ENCODE results near the gene ARHGAP15. TPM values are rescaled to one million over a fixed set of nuclear protein-coding genes. Genes with fewer than 3 reads are reported as not detected.

Gene ARHGAP15
- total and polyA plus RNA-seq, 12 donors, result 4.7 to 33.8 (median 10.4) TPM

- DNase-seq, result no peak
Measured at GRCh38 chr2:143649226-143649740, 520.1 kb downstream of the ARHGAP15 start.

GRCh38 chr2:143652692-143653091 lies 523.5 kb downstream of the ARHGAP15 start:
- intact Hi-C loops (cut with DNase I), result no loop called here
- TF ChIP-seq POLR2A (IDR thresholded peaks at IDR 0.05), result no peak
- TF ChIP-seq CTCF (IDR thresholded peaks at IDR 0.05), result no peak
- Histone ChIP-seq H3K27me3 (no peaks in the 10 kb centered on the region), H3K36me3 (replicated peaks in 1 of 2) (no peaks in the 10 kb centered on the region), H3K9me3 (replicated peaks in 1 of 3) (no peaks in the 10 kb centered on the region), H3K4me1 (replicated peaks in 1 of 2) (no peaks in the 10 kb centered on the region), H3K4me3 (no peak overlapping the region), H3K27ac (no peak overlapping the region)
- no peak for DNase-seq

More at GRCh38 chr2:143649226-143649740, 520.1 kb downstream of the ARHGAP15 start:
- no peak overlapping the region for H3K4me3 ChIP-seq
- no peaks in the 10 kb centered on the region for H3K36me3 ChIP-seq (replicated peaks in 1 of 2)
- intact Hi-C loops (cut with DNase I), result no loop called here
- 82 to 89% (median 87%) methylated on average over 4 of the region's 4 CpGs for WGBS, 4 donors
- H3K27me3 ChIP-seq, result no peaks in the 10 kb centered on the region
- H3K9me3 ChIP-seq (replicated peaks in 1 of 3), result no peaks in the 10 kb centered on the region
- no peak for TF ChIP-seq CTCF (IDR thresholded peaks at IDR 0.05)
- TF ChIP-seq POLR2A (IDR thresholded peaks at IDR 0.05), result no peak
- no peaks in the 10 kb centered on the region for H3K4me1 ChIP-seq (replicated peaks in 1 of 2)
- H3K27ac ChIP-seq, result no peak overlapping the region

- Histone ChIP-seq H3K27ac (no peak overlapping the region), H3K4me3 (no peak overlapping the region), H3K36me3 (replicated peaks in 1 of 2) (no peaks in the 10 kb centered on the region), H3K27me3 (no peaks in the 10 kb centered on the region), H3K9me3 (replicated peaks in 1 of 3) (no peaks in the 10 kb centered on the region), H3K4me1 (replicated peaks in 1 of 2) (no peaks in the 10 kb centered on the region)
- WGBS, 4 donors, result 89 to 94% (median 92%) methylated on average over 2 of the region's 2 CpGs
- intact Hi-C loops (cut with DNase I), result no loop called here
- DNase-seq, result no peak
- TF ChIP-seq CTCF (IDR thresholded peaks at IDR 0.05) (no peak), POLR2A (IDR thresholded peaks at IDR 0.05) (no peak)
Measured at GRCh38 chr2:143668234-143668633, 539.0 kb downstream of the ARHGAP15 start.

GRCh38 chr2:143674051-143674450 lies 544.8 kb downstream of the ARHGAP15 start:
- intact Hi-C loops (cut with DNase I), result no loop called here
- H3K4me1 ChIP-seq (replicated peaks in 1 of 2), result no peaks in the 10 kb centered on the region
- no peaks in the 10 kb centered on the region for H3K36me3 ChIP-seq (replicated peaks in 1 of 2)
- H3K4me3 ChIP-seq, result no peak overlapping the region
- H3K27ac ChIP-seq, result no peak overlapping the region
- 82 to 93% (median 83%) methylated on average over 2 of the region's 2 CpGs for WGBS, 4 donors
- no peaks in the 10 kb centered on the region for H3K9me3 ChIP-seq (replicated peaks in 1 of 3)
- no peaks in the 10 kb centered on the region for H3K27me3 ChIP-seq
- TF ChIP-seq CTCF (IDR thresholded peaks at IDR 0.05), result no peak
- TF ChIP-seq POLR2A (IDR thresholded peaks at IDR 0.05), result no peak
- no peak for DNase-seq

Data from adrenal gland (tissue), 12 donors.